Endothelial cell of umbilical vein (primary cell): ENCODE results near the gene VPS11. TPM values are rescaled to one million over a fixed set of nuclear protein-coding genes. Genes with fewer than 3 reads are reported as not detected.

Experiments used
- BruUV-seq: library from RNA; stranded (reverse); fragments of 400-500 nt; replicated peaks from 2 replicates; lab custom pipeline; 2021; lab: Mats Ljungman, UMichigan
- CTCF ChIA-PET: fragments of 300-600, 350-600 bp; sonication (Branson Sonifier 250); formaldehyde crosslinking; loops from one replicate; lab custom pipeline; 2021; ENCODE audit warnings: antibody characterized with exemption, inconsistent platforms; lab: Charles Lee
- POLR2A ChIA-PET: fragments of 300-600, 350-600 bp; sonication (Branson Sonifier 250); formaldehyde crosslinking; loops from one replicate; lab custom pipeline; 2021; ENCODE audit warnings: antibody characterized with exemption, inconsistent platforms; lab: Charles Lee
- DNase-seq: peaks from one replicate; pipeline ENCODE4 v3.0.0-alpha.2; 2011; ENCODE audit warnings: low read depth, low spot score
- FAIRE-seq: peaks from 2 replicates; lab custom pipeline; 2011; peaks lifted over from hg19 to GRCh38; lab: Jason Lieb, UNC
- H2AFZ ChIP-seq: 2 replicates; pipeline ENCODE4 v1.6.0; 2012; ENCODE audit warnings: low read depth, low read length, control low read depth, inconsistent platforms
- H3K27ac ChIP-seq: 2 replicates; pipeline ENCODE4 v1.5.1; 2011; ENCODE audit warnings: low read depth, mild to moderate bottlenecking, control low read depth, low read length, moderate library complexity; ENCODE audit not compliant: insufficient read depth
- H3K27me3 ChIP-seq, 2 experiments: 2 replicates each; pipeline versions ENCODE4 v1.6.0 to v1.6.1; 2011; ENCODE audit warnings: low read length in 2 of 2, mixed read lengths in 1 of 2; ENCODE audit not compliant: control insufficient read depth in 2 of 2, insufficient read depth in 2 of 2
- H3K36me3 ChIP-seq, 2 experiments: 2 replicates in 1 of 2; 3 replicates in 1 of 2; pipeline ENCODE4 v1.5.1; 2011; ENCODE audit warnings: low read length in 2 of 2, mild to moderate bottlenecking in 1 of 2, moderate library complexity in 1 of 2; ENCODE audit not compliant: control insufficient read depth in 2 of 2, insufficient read depth in 2 of 2; ENCODE audit errors: extremely low read depth in 1 of 2
- H3K4me1 ChIP-seq: 3 replicates; pipeline ENCODE4 v1.5.1; 2011; ENCODE audit warnings: mild to moderate bottlenecking, low read length; ENCODE audit not compliant: control insufficient read depth, insufficient read depth; ENCODE audit errors: extremely low read depth
- H3K4me2 ChIP-seq: 2 replicates; pipeline ENCODE4 v1.6.1; 2011; ENCODE audit warnings: low read length, control low read depth, mixed read lengths; ENCODE audit not compliant: insufficient read depth
- H3K4me3 ChIP-seq, 3 experiments: fragments of 200-600 bp in 1 of 3; sonication (generic), shearing (Covaris generic) in 1 of 3; replicated peaks in 1 of 3; 2 replicates each; pipeline ENCODE4 v1.5.1; 2011 to 2016; ENCODE audit warnings: control low read depth in 3 of 3, low read length in 3 of 3, mild to moderate bottlenecking in 2 of 3, inconsistent platforms in 1 of 3, low read depth in 1 of 3, moderate library complexity in 1 of 3; ENCODE audit not compliant: insufficient read depth in 1 of 3
- H3K79me2 ChIP-seq: 2 replicates; pipeline ENCODE4 v1.6.0; 2012; ENCODE audit warnings: low read length, inconsistent platforms; ENCODE audit not compliant: control insufficient read depth, insufficient read depth
- H3K9ac ChIP-seq: replicated peaks from 2 replicates; pipeline ENCODE3; 2011; ENCODE audit warnings: low read length, control low read depth; ENCODE audit not compliant: insufficient read depth; ENCODE audit errors: extremely low read depth
- H3K9me1 ChIP-seq: replicated peaks from 3 replicates; pipeline ENCODE4 v1.6.0; 2011; ENCODE audit warnings: mild to moderate bottlenecking, low read length; ENCODE audit not compliant: control insufficient read depth, insufficient read depth; ENCODE audit errors: extremely low read depth
- H3K9me3 ChIP-seq: replicated peaks from 2 replicates; pipeline ENCODE4 v1.5.1; 2012; ENCODE audit warnings: low read length, inconsistent platforms; ENCODE audit not compliant: control insufficient read depth, insufficient read depth
- H4K20me1 ChIP-seq: replicated peaks from 2 replicates; pipeline ENCODE3; 2011; ENCODE audit warnings: mild to moderate bottlenecking, low read length; ENCODE audit not compliant: control insufficient read depth, insufficient read depth; ENCODE audit errors: extremely low read depth
- EZH2 ChIP-seq: IDR thresholded peaks from 2 replicates; pipeline ENCODE4 v1.6.1; 2012; ENCODE audit warnings: borderline replicate concordance, low read depth, mild to moderate bottlenecking, moderate library complexity, low read length, inconsistent platforms; ENCODE audit not compliant: severe bottlenecking
- JUN ChIP-seq: IDR thresholded peaks from 2 replicates; pipeline ENCODE4 v1.6.1; 2011; ENCODE audit warnings: borderline replicate concordance, low read depth; ENCODE audit not compliant: insufficient read length, insufficient read depth
- POLR2A ChIP-seq: IDR thresholded peaks from 2 replicates; pipeline ENCODE4 v1.6.1; 2012; ENCODE audit warnings: low read depth, mild to moderate bottlenecking, control low read depth, low read length
- POLR2AphosphoS5 ChIP-seq: IDR thresholded peaks from 2 replicates; pipeline ENCODE4 v1.6.1; 2012; ENCODE audit warnings: low read depth, mild to moderate bottlenecking, control low read depth, low read length, moderate library complexity; ENCODE audit not compliant: insufficient read depth
- dilution Hi-C: fragments of 300-500 bp; cut with MboI; formaldehyde crosslinking; loops from one replicate; pipeline ENCODE4 v1.15.0; 2019; ENCODE audit warnings: low sequenced_read_pairs; ENCODE audit not compliant: extremely low pct_ligation_motif_present
- intact Hi-C: fragments of 100-400 bp; cut with micrococcal nuclease; formaldehyde crosslinking; loops from one replicate; pipeline ENCODE4 v1.10.0; 2022
- polyA plus RNA-seq, 4 experiments: library from polyadenylated mRNA; depleted of rRNA in 3 of 4; stranded (reverse) in 3 of 4; unstranded in 1 of 4; fragments of >200 nt; gene quantifications; 2 replicates each; pipeline versions ENCODE4 v1.2.1 to v1.2.3, GENCODE V29; 2011 to 2012; ENCODE audit warnings: missing spikeins in 1 of 4
- total RNA-seq: library from RNA; stranded (reverse); gene quantifications from 2 replicates; pipeline ENCODE4 v1.2.3, GENCODE V29; 2021
- TF ChIP-seq, protein P1 (sequence below), 2 donors: IDR thresholded peaks; 1 replicate in 1 of 2; 2 replicates in 1 of 2; pipeline ENCODE4 v1.5.1; 2011; ENCODE audit warnings: low read length in 2 of 2, mild to moderate bottlenecking in 2 of 2, moderate library complexity in 2 of 2, control low read depth in 1 of 2, inconsistent platforms in 1 of 2, low read depth in 1 of 2; ENCODE audit not compliant: insufficient read depth in 1 of 2; ENCODE audit errors: extremely low read depth in 1 of 2

Gene VPS11
- total and polyA plus RNA-seq, 2 donors (not counting 3 experiments of a cell fraction or from before 2014, with no cell fraction given): 26.4 to 31.0 TPM

DNA sequence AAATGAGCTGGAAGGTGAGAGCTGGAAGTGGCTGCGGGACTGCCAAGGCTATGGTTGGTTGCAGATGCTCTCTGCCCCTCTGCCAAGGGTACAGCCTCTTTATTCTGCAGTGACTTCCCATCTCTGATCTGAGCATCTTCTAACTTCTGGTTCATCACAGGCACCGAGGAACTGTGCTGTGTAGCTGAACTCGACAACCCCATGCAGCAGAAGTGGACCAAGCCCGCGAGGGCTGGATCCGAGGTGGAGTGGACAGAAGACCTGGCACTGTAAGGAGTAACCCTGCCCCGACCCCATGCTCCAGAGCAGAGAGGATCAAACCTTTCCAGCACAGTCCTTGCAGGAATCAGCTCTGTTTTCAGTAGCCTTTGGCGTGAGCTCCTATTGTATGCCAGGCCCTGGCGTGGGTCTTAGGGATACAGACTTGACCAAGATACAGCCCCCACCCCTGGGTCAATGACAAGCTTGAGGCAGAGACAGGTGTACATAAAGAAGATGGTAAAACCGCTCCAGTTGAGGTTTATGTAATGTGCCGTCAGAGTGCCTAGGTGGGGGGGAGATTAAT is 43.8 kb downstream of the VPS11 start:
- Histone ChIP-seq H3K9me3 (no peaks in the 10 kb centered on the region), H3K27me3 (no peaks in the 10 kb centered on the region), H3K9ac (no peak overlapping the region), H3K4me3 (no peak overlapping the region), H3K9me1 (no peaks in the 10 kb centered on the region), H2AFZ (no peak overlapping the region), H3K79me2 (no peaks in the 10 kb centered on the region), H3K36me3 (peaks cover 7 to 25% of the 10 kb centered on the region in 2 experiments), H3K27ac (no peak overlapping the region), H3K4me2 (no peak overlapping the region), H4K20me1 (no peaks in the 10 kb centered on the region), H3K4me1 (peaks cover 18% of the 10 kb centered on the region)
- dilution Hi-C loops: no loop called here
- no peak for TF ChIP-seq JUN
- no peak for TF ChIP-seq POLR2A
- TF ChIP-seq, protein P1, sequence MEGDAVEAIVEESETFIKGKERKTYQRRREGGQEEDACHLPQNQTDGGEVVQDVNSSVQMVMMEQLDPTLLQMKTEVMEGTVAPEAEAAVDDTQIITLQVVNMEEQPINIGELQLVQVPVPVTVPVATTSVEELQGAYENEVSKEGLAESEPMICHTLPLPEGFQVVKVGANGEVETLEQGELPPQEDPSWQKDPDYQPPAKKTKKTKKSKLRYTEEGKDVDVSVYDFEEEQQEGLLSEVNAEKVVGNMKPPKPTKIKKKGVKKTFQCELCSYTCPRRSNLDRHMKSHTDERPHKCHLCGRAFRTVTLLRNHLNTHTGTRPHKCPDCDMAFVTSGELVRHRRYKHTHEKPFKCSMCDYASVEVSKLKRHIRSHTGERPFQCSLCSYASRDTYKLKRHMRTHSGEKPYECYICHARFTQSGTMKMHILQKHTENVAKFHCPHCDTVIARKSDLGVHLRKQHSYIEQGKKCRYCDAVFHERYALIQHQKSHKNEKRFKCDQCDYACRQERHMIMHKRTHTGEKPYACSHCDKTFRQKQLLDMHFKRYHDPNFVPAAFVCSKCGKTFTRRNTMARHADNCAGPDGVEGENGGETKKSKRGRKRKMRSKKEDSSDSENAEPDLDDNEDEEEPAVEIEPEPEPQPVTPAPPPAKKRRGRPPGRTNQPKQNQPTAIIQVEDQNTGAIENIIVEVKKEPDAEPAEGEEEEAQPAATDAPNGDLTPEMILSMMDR (IDR thresholded peaks at IDR 0.05; ENCODE audit: extremely low read depth in 1 of 2, insufficient read depth in 1 of 2, low read depth in 1 of 2, low read length in 2 of 2): no peak
- TF ChIP-seq EZH2: no peak
- TF ChIP-seq POLR2AphosphoS5: no peak
- FAIRE-seq (no peak), DNase-seq (no peak)
- intact Hi-C loops: no loop called here
- ChIA-PET POLR2A (no interaction called here), CTCF (interaction anchor here (1.7 kb wide), 1 partner anchor 9 kb away, joined by 6 read pairs; no protein-coding TSS in a partner anchor)
- BruUV-seq: no TSS peak
